ENCODE results near the gene DSCAM.

GRCh38 chr21:40408561-40408960 lies 438.4 kb downstream of the DSCAM start:
- no peak for TF ChIP-seq CTCF (IDR thresholded peaks at IDR 0.05)
- no peak for TF ChIP-seq POLR2A (IDR thresholded peaks at IDR 0.05)
